ENCODE data around the gene BRF1.
"Not testable (repeated sequence)": the region's sequence is repeated elsewhere in the genome, so short reads cannot be mapped to it uniquely, and the experiment has no call there.

BRF1 gene

DNA sequence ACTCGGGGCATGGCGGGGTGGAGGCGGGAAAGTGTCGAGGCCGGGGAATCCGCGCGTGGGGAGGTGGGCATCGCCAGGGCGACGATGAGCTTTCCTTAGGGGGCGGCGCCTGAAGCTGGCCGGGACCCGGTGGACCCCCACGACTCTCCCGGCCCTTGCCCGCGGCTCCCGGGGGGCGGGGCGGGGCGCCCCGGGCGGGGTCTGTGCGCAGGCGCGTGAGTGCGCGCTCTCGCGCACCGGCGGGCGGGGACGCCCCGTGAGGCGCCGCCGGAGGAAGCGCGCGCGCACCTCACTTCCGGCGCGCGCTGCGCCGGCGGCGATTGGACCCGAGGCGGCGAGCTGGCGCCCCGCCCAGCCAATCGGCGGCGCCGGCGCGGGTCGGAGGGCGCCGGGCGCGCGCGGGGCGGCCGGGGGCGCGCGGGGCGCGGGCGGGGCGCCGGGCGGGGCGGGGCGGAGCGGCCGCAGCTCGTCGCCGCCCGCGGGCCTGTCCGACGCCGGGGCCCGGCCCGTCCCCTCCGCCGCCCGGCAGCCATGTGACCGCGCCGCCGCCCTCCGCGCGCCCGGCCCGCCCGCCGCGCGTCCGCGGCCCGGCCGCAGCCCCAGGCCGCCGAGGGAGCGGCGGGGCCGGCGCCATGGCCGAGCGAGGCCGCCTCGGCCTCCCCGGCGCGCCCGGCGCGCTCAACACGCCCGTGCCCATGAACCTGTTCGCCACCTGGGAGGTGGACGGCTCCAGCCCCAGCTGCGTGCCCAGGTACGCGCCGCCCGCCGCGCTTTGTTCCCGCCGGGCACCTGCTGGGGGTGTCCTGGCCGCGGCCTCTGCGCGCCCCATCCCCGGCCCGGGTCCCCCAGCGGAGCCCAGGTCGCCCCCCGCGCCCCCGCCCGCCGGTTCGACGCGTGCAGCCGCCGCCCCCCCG is 13.7 kb upstream of the BRF1 start, which contains the start of gene PACS2:
Gene PACS2, plus strand, starts transcription at position 462 of the 914 bp plus-strand sequence. Its CDS starts 171 bp downstream, at position 633.
- peak; percentile 92 for DNase-seq

DNA sequence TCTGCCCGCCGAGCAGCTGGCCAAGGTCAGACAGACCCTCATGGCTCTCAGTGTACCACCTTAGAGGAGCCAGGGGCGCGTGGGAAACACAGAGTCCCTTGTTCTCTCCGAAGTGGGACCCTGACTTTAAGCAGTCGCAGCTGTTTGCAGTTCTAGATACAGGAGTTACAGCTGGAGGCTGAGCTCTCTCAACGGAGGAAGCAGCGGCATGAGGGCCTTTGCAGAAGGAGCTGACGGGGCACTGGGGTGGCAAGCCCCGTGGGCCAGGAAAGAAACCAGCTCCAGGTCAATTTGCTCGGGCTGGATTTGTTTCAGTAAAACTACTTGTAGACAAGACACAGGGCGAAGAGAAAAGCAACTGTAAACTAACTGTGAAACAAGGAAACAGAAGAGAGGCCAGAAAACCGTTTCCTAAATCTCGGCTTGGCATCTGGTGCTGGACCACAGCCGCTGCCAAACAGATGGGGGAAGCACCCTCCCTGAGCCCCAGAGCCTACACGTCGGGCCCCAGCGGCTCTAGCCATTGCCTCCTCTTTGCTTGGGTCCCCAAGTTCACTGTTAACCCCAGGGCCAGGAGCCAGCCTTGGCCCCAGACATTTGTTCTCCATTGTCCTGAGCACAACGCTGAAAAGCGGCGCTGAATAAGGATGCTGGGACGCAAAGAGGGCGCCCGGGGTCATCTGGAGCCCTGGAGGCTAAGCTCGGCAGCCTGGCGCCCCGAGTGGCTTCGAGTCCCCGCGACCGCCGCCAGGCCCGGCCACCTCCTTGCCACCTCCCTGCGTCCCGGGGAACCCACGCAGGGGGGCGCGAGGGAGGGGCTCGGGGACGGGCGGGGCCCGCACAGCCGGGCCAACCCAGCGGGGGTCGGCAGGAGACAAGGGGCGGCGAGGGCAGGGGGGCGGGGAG is 12.8 kb upstream of the BRF1 start:
- DNase-seq = peak; percentile 60

DNA sequence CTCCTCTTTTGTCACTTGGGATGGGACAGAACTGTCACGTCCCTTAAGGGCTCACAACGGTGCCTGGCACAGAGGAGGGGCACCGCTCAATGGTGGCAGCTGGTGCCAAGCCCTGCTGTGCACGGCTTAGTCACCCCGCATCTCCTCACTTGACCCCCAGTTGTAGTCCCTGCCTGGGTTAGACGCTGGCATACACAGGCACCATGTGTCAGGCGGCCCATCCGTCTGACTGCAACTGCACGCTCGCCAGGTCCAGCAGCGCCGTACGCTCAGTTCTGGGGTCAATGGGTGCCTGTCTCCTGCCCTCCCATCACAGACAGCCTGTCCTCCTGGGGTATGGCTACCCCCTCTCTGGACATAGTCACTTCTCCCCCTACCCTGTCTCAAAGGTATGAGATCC is 12.2 kb upstream of the BRF1 start:
- no peak for DNase-seq

GRCh38 chr14:105311838-105312237 is 11.0 kb upstream of the BRF1 start:
- no peak for DNase-seq

- no peak for DNase-seq
These were observed 8.6 kb upstream of the BRF1 start for GRCh38 chr14:105309371-105309770.

DNA sequence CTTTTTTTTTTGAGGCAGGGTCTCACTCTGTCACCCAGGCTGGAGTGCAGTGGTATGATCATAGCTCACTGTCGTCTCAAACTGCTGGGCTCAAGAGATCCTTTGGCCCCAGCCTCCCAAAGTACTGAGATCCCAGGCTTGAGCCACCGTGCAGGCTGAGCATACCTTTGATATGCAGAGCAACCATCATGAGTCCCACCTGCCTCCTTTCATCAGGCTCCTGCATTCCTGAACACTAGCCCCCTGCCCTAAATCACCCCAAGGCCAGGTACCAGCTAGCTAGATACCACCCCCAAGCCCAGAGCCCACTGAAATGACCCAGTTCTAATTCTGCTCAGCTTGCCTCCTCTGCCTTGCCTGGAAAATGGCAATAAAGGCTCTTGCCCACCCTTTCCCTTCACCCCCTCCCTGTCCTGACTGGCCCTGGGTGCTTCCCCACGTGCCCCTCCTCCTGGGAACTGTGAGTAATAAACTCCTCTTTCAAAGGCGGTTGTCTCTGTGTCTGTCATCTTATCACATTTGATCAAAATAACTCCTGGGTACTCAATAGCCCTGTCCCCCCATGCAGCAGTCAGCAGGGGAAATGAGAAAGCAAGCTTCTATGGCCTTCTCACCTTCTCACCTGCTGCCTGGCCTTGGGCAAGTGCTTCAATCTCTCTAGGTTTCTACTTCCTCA is 6.4 kb upstream of the BRF1 start:
- no peak for DNase-seq

GRCh38 chr14:105305791-105306190 is 5.0 kb upstream of the BRF1 start:
- DNase-seq = no peak

DNA sequence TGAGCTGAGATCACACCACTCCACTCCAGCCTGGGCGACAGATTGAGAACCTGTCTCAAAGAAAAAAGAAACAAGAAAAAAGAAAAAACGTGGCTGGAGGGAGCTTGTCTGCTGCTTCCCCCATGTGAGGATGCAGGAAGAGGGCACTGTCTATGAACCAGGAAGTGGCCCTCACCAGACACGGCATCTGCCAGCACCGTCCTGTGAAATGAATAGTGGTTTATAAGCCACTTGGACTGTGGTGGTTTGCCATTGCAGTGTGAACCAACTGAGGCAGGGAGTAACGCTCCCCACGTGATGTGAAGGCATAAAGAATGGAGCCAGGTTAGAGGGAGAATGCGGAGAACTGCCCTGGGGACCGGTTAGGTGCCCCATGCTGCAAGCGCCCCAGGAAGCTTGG is 4.5 kb upstream of the BRF1 start:
- DNase-seq = peak; percentile 61

DNA sequence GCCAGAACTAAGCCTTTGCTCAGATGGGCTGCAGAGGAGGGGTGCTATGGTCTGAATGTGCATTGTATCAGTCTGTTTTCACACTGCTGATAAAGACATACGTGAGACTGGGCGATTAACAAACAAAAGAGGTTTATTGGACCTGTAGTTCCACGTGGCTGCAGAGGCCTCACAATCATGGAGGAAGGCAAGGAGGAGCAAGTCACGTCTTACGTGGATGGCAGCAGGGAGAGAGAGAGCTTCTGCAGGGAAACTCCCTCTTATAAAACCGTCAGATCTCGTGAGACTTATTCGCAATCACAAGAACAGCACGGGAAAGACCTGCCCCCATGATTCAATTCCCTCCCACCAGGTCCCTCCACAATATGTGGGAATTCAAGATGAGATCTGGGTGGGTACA is 3.8 kb upstream of the BRF1 start:
- DNase-seq = no peak

GRCh38 chr14:105303949-105304348 is 3.1 kb upstream of the BRF1 start:
- no peak for DNase-seq

GRCh38 chr14:105301915-105302249 is 1.1 kb upstream of the BRF1 start:
- not testable (repeated sequence) for DNase-seq

GRCh38 chr14:105301103-105301914 is 508 bp upstream of the BRF1 start:
- peak; percentile 99 for DNase-seq

DNA sequence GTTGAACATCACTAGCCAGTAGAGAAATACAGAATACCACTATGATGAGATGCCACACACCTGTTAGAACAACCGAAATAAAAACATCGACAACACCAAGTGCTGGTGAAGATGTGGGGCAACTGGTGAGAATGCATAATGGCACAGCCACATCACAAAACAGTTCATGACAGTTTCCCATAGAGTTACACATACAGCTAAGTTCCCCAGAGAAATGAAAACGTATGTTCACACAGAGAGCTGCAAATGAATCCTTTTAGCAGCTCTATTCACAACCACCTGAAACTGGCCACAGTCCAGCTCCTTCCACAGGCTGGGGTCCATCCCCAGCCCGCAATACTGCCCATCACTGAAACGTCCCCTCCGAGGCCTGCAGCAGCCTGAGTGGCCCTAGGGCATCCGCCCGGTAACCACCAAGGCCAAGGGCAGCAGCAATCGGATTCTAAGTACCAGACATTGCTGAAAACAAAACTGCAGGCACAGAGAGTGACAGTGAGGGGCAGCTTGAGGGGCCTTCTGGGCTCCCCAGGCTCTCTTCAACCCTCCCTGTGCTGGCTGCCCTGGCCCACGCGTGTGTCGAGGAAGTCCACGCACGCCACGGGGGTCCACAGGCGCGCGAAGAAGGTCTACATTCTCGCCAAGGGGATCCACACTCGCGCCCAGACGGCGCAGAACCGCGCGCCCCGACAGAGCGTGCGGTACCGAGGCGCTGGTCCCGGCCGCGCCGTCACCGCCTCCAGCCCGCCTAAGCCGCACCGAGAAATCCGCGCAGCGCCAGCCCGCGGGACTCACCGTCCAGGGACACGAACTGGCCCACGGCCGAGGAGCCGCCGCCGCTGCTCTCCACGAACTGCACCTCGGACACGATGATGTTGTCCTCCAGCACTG is 903 bp downstream of the BRF1 start:
- DNase-seq = peak; percentile 75

DNA sequence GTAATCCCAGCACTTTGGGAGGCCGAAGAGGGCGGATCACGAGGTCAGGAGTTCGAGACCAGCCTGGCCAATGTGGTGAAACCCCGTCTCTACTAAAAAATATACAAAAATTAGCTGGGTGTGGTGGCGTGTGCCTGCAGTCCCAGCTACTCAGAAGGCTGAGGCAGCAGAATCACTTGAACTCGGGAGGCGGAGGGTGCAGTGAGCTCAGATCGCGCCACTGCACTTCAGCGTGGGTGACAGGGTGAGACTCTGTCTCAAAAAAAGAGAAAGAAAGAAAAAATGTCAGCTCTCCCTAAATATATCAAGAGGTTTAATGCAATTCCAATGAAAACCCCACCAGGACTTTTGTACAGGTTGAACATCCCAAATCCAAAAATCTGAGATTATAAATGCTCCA is 3.5 kb downstream of the BRF1 start:
- DNase-seq = not testable (repeated sequence)

DNA sequence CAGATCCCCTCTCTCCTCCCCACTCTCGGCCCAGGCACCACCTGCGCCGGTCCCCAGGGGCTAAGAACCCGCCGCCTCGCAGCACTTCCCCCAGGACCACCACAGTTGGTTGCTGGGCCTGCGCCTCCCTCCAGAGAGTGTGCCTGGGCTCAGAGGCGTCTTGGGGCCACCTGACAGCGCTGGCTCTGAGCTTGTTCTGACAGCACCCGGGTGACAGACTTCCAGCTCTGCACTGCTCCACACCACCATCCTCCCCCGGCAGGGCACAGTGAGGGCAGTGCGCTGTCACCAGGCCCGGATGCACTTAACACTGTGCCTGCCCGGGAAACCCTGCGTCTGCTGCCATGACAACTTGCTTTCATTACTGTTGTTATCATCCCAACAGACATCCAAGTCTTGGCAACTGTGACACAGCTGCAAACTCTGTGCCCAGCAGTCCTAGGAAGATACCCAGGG is 6.6 kb downstream of the BRF1 start:
- peak; percentile 73 for DNase-seq

DNA sequence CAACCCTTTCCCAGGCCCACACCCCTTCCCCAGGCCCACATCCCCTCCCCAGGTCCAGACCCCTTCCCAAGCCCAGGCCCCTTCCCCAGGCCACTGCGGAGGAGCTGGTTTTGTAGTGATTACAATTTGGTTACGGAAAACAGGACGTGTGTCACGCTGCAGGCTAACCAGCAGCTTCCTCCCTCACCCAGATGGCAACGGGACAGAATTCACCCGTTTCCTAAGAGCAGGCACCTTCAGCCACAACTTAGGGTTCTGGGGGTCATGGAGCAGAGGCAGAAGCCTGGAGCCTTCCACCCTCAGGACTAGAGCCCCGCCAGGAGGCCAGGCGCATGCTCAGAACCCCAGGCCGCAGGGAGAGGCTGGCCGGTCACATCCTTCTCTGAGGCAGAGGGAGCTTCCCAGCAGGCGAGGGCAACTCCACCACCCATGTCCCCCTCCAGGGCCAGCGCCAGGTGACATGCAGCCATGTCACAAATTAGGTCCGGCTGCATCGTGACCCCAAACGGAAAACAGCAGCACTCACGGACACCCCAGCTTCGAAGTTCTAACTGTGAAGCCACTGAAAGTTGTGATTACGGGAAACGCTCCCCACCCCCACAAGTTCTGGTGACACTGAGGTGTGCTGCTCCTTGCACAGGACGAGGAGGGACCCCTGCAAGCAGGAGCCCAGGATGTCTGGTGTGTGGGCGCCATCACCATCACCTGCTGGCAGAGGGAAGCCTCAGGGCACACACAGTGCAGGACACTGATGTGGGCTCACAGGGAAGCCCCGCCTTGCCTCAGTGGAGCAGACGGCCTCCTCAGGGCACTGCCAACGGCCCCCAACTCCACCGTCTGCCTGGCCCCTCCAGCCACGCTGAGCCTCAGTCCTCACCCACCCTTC is 7.7 kb downstream of the BRF1 start:
- no peak for DNase-seq

- DNase-seq = no peak
These were observed 10.0 kb downstream of the BRF1 start for GRCh38 chr14:105290621-105291346.

- DNase-seq = not testable (repeated sequence)
These were observed 11.9 kb downstream of the BRF1 start for GRCh38 chr14:105288936-105289335.

Data from activated effector memory CD4-positive, alpha-beta T cell treated with anti-CD3 and anti-CD28 coated beads, Interleukin-2, amount 50 U/mL, for 16 hours (primary cell).